Tibial nerve (tissue), 4 donors: Measurements from ENCODE around the gene DDX10. TPM values are rescaled to one million over a fixed set of nuclear protein-coding genes. Genes with fewer than 3 reads are reported as not detected.

Source experiments
- DNase-seq, 2 donors: peaks; one replicate each; pipeline ENCODE4 v3.0.0-alpha.2; 2019; ENCODE audit warnings: low spot score in 2 of 2
- H3K27ac ChIP-seq, 4 donors: fragments of 200-600 bp; sonication (generic) in 3 of 4; one replicate each; pipeline ENCODE4 v1.5.1; 2017 to 2019; ENCODE audit warnings: mild to moderate bottlenecking in 1 of 4
- H3K27me3 ChIP-seq, 2 donors: fragments of 200-600 bp; sonication (generic) in 1 of 2; one replicate each; pipeline versions ENCODE4 v1.5.1 to v1.6.0; 2017 to 2019
- H3K36me3 ChIP-seq, 3 donors: fragments of 200-600 bp; sonication (generic); one replicate each; pipeline ENCODE4 v1.5.1; 2018 to 2019
- H3K4me1 ChIP-seq, 4 donors: fragments of 200-600 bp; sonication (generic) in 3 of 4; one replicate each; pipeline ENCODE4 v1.5.1; 2017 to 2019
- H3K4me3 ChIP-seq, 4 donors: fragments of 200-600 bp; sonication (generic) in 3 of 4; one replicate each; pipeline ENCODE4 v1.5.1; 2017 to 2019; ENCODE audit warnings: mild to moderate bottlenecking in 1 of 4, moderate library complexity in 1 of 4
- H3K9me3 ChIP-seq, 4 donors: fragments of 200-600 bp; sonication (generic) in 3 of 4; one replicate each; pipeline ENCODE4 v1.5.1; 2017 to 2019
- CTCF ChIP-seq, 5 experiments: fragments of 200-600 bp in 3 of 5; fragments of 450-650 bp in 2 of 5; sonication (generic) in 3 of 5; IDR thresholded peaks; one replicate each; pipeline ENCODE4 v1.5.1; 2016 to 2019; ENCODE audit warnings: antibody characterized with exemption in 5 of 5, mild to moderate bottlenecking in 3 of 5, moderate library complexity in 2 of 5
- EP300 ChIP-seq, 2 donors: sonication (generic); formaldehyde crosslinking; IDR thresholded peaks; one replicate each; pipeline ENCODE4 v1.6.1; 2017; ENCODE audit warnings: antibody characterized with exemption in 2 of 2, mild to moderate bottlenecking in 1 of 2
- POLR2A ChIP-seq, 2 donors: fragments of 450-650 bp; IDR thresholded peaks; one replicate each; pipeline ENCODE4 v1.6.1; 2017; ENCODE audit warnings: antibody characterized with exemption in 2 of 2, mild to moderate bottlenecking in 2 of 2, moderate library complexity in 2 of 2
- WGBS, 2 donors: methylation state at CpG; one replicate each; pipeline ENCODE4 v1.1.5; 2018; 5-methylcytosine and 5-hydroxymethylcytosine counted together
- total RNA-seq, 4 donors: library from RNA; depleted of rRNA; stranded (reverse); fragments of >200 nt; gene quantifications; one replicate each; pipeline ENCODE4 v1.1.0, GENCODE V29; 2016

Gene DDX10
- total RNA-seq, 4 donors from 2014 or later = 23.1 to 94.7 (median 31.6) TPM

- Histone ChIP-seq H3K4me1 (no peaks in the 10 kb centered on the region), H3K36me3 (no peaks in the 10 kb centered on the region), H3K9me3 (no peaks in the 10 kb centered on the region), H3K27ac (no peak overlapping the region), H3K4me3 (no peak overlapping the region), H3K27me3 (no peaks in the 10 kb centered on the region)
- 68 to 69% methylated on average over 2 of the region's 2 CpGs for WGBS, 2 donors
- TF ChIP-seq CTCF (IDR thresholded peaks at IDR 0.05) (no peak), POLR2A (IDR thresholded peaks at IDR 0.05) (no peak), EP300 (IDR thresholded peaks at IDR 0.05) (no peak)
- no peak for DNase-seq
Measured at GRCh38 chr11:108622341-108622740, 42.5 kb upstream of the DDX10 start.

DNA sequence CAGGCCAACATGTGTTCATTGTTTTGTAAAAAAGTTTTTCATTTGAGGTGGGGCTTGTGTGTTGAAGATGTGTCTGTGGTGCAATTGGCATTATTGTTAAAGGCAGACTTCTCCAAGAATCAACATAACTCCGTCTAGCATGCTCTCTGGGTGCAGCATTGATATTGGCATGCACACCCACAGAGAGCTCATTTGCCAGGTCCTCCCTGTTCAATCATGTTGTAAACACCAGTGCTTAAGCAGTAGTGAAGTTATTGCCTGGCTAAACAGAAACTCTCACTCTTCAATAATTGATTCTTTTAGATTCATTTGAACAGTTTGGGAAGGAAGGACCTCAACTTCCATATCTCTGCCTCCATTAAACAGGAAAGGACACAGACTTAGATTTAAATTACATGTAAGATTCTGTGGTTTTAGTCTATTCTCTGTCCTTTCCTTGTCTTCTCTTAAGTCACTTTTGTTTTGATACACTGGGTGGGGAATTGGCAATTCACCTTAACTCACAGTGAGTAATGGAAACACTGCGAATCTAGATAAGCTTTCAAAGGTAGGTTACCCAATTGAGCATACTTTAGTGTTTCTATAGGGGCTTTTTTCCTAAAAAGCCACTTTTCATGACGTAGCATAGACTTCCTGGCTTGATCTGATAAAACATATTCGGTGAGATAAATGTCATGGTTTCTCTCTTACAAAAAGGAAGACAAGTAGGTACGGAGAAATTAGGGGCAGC, 40.5 kb upstream of the DDX10 start:
- DNase-seq = no peak

DNA sequence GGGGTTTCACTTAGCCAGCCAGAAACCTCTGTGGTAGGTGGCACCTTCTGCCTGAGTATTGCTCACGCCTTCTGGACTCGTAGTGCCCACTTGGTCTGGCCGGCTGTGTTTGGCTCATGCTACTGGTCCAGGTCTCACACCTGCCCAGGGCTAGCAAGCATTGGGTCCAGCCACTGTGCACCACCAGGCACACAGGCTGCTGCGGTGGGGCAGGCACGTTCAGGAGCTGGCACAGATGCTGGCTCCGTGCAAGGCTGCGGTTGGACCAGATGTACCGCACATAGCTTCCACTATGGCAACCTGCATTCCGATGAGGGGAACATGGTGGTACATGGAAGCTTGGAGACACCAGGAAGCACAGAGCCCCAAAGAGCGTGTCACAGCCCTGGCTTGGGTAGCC, 36.5 kb upstream of the DDX10 start:
- Histone ChIP-seq H3K4me1 (no peaks in the 10 kb centered on the region), H3K4me3 (no peak overlapping the region), H3K27me3 (no peaks in the 10 kb centered on the region), H3K36me3 (no peaks in the 10 kb centered on the region), H3K27ac (no peak overlapping the region), H3K9me3 (peaks cover 0 to 17% (median 0%) of the 10 kb centered on the region in 4 donors)
- TF ChIP-seq EP300 (IDR thresholded peaks at IDR 0.05) (no peak), CTCF (IDR thresholded peaks at IDR 0.05) (no peak), POLR2A (IDR thresholded peaks at IDR 0.05) (no peak)
- no peak for DNase-seq
- WGBS, 2 donors = 94 to 97% methylated on average over 8 to 10 of the region's 10 CpGs

More for the DNA sequence above, 40.5 kb upstream of the DDX10 start:
- 74 to 78% methylated on average over 5 of the region's 5 CpGs for WGBS, 2 donors
- H3K4me1 ChIP-seq = no peaks in the 10 kb centered on the region
- H3K4me3 ChIP-seq = no peak overlapping the region
- H3K9me3 ChIP-seq = peaks cover 0 to 11% (median 0%) of the 10 kb centered on the region in 4 donors
- H3K27ac ChIP-seq = no peak overlapping the region
- no peak for TF ChIP-seq EP300 (IDR thresholded peaks at IDR 0.05)
- no peak for TF ChIP-seq CTCF (IDR thresholded peaks at IDR 0.05)
- TF ChIP-seq POLR2A (IDR thresholded peaks at IDR 0.05) = no peak
- H3K27me3 ChIP-seq = no peaks in the 10 kb centered on the region
- H3K36me3 ChIP-seq = no peaks in the 10 kb centered on the region

DNA sequence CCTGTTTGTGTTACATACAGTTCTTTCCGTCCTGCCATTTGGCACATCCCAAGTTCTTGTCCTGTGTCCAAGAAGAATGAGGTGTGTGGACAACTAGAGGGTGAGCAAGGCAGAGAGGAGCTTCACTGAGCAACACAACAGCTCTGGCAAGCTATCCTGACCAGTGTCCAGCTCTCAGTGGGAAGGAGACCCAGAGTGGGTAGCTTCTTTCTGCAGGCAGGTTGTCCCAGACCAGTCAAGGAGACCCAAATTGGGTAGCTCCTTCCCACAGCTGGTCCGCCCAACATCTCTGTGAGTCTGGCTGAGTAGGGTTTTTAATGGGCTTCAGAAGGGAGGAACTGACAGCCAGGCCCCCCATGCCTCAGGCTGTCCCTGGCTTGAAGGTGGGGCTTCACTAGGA, 36.1 kb upstream of the DDX10 start:
- Histone ChIP-seq H3K9me3 (peaks cover 0 to 17% (median 0%) of the 10 kb centered on the region in 4 donors), H3K27ac (no peak overlapping the region), H3K36me3 (no peaks in the 10 kb centered on the region), H3K27me3 (no peaks in the 10 kb centered on the region), H3K4me1 (no peaks in the 10 kb centered on the region), H3K4me3 (no peak overlapping the region)
- 100% methylated on average over 2 of the region's 2 CpGs for WGBS, 2 donors
- DNase-seq = no peak
- TF ChIP-seq CTCF (IDR thresholded peaks at IDR 0.05) (no peak), EP300 (IDR thresholded peaks at IDR 0.05) (no peak), POLR2A (IDR thresholded peaks at IDR 0.05) (no peak)

DNA sequence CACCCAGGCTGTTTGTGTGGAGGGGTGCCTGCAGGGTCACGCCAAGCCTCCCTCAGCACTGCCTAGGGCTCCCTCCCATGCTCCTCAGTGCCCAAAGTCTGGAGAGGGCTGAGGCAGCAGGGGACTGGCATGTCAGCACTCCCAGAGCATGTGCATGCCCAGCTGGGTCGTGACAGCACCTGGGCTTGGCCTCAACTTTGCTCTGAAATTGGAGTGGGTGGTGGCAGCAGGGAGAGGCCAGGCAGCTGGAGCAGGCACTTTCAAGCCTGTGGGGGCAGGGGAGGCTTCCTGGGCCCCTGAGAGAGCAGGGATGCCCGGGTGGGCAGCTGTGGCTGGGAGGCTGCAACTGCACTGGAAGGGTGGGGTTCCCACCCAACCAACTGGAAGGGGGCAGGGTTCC, 35.6 kb upstream of the DDX10 start:
- DNase-seq = no peak
- TF ChIP-seq EP300 (IDR thresholded peaks at IDR 0.05) = no peak
- no peak for TF ChIP-seq CTCF (IDR thresholded peaks at IDR 0.05)
- no peak for TF ChIP-seq POLR2A (IDR thresholded peaks at IDR 0.05)
- Histone ChIP-seq H3K36me3 (no peaks in the 10 kb centered on the region), H3K27ac (no peak overlapping the region), H3K4me3 (no peak overlapping the region), H3K4me1 (no peaks in the 10 kb centered on the region), H3K27me3 (no peaks in the 10 kb centered on the region), H3K9me3 (peaks cover 0 to 17% (median 0%) of the 10 kb centered on the region in 4 donors)
- WGBS, 2 donors = 60% methylated on average over 3 of the region's 3 CpGs; no CpG with 5 or more reads in 1 of the 2 donors
